Measurements from ENCODE around the gene SLC25A48. TPM values are rescaled to one million over a fixed set of nuclear protein-coding genes. Genes with fewer than 3 reads are reported as not detected.

SLC25A48 gene
- total RNA-seq, 1 donor from 2014 or later = not detected

- peaks cover 27% of the 10 kb centered on the region for H3K27me3 ChIP-seq (ENCODE audit: control insufficient read depth, insufficient read depth, low read length)
- FAIRE-seq = no peak
- H3K4me3 ChIP-seq (ENCODE audit: low read depth, low read length) = no peak overlapping the region
- DNase-seq (ENCODE audit: low read depth) = no peak
- H3K36me3 ChIP-seq (ENCODE audit: control insufficient read depth, insufficient read depth, low read length) = no peaks in the 10 kb centered on the region
- TF ChIP-seq, protein P1, sequence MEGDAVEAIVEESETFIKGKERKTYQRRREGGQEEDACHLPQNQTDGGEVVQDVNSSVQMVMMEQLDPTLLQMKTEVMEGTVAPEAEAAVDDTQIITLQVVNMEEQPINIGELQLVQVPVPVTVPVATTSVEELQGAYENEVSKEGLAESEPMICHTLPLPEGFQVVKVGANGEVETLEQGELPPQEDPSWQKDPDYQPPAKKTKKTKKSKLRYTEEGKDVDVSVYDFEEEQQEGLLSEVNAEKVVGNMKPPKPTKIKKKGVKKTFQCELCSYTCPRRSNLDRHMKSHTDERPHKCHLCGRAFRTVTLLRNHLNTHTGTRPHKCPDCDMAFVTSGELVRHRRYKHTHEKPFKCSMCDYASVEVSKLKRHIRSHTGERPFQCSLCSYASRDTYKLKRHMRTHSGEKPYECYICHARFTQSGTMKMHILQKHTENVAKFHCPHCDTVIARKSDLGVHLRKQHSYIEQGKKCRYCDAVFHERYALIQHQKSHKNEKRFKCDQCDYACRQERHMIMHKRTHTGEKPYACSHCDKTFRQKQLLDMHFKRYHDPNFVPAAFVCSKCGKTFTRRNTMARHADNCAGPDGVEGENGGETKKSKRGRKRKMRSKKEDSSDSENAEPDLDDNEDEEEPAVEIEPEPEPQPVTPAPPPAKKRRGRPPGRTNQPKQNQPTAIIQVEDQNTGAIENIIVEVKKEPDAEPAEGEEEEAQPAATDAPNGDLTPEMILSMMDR (IDR thresholded peaks at IDR 0.05; ENCODE audit: insufficient read depth, low read length, severe bottlenecking) = no peak
Measured at GRCh38 chr5:135830876-135831275, 3.6 kb upstream of the SLC25A48 start.

- FAIRE-seq (no peak), DNase-seq (ENCODE audit: low read depth) (no peak)
- Histone ChIP-seq H3K27me3 (ENCODE audit: control insufficient read depth, insufficient read depth, low read length) (peaks cover 27% of the 10 kb centered on the region), H3K36me3 (ENCODE audit: control insufficient read depth, insufficient read depth, low read length) (no peaks in the 10 kb centered on the region), H3K4me3 (ENCODE audit: low read depth, low read length) (no peak overlapping the region)
- TF ChIP-seq, protein P1 (IDR thresholded peaks at IDR 0.05; ENCODE audit: insufficient read depth, low read length, severe bottlenecking) = no peak
Measured at GRCh38 chr5:135831439-135831838, 3.0 kb upstream of the SLC25A48 start.

- Histone ChIP-seq H3K27me3 (ENCODE audit: control insufficient read depth, insufficient read depth, low read length) (peaks cover 27% of the 10 kb centered on the region), H3K4me3 (ENCODE audit: low read depth, low read length) (no peak overlapping the region), H3K36me3 (ENCODE audit: control insufficient read depth, insufficient read depth, low read length) (no peaks in the 10 kb centered on the region)
- TF ChIP-seq, protein P1 (IDR thresholded peaks at IDR 0.05; ENCODE audit: insufficient read depth, low read length, severe bottlenecking) = no peak
- DNase-seq (ENCODE audit: low read depth) = no peak
- FAIRE-seq = no peak
Measured at GRCh38 chr5:135831851-135832555, 2.5 kb upstream of the SLC25A48 start.

GRCh38 chr5:135832941-135833920 lies 1.2 kb upstream of the SLC25A48 start:
- TF ChIP-seq, protein P1 (IDR thresholded peaks at IDR 0.05; ENCODE audit: insufficient read depth, low read length, severe bottlenecking) = no peak
- no peak for DNase-seq (ENCODE audit: low read depth)
- Histone ChIP-seq H3K27me3 (ENCODE audit: control insufficient read depth, insufficient read depth, low read length) (peaks cover 26% of the 10 kb centered on the region), H3K4me3 (ENCODE audit: low read depth, low read length) (no peak overlapping the region), H3K36me3 (ENCODE audit: control insufficient read depth, insufficient read depth, low read length) (no peaks in the 10 kb centered on the region)
- no peak for FAIRE-seq

DNA sequence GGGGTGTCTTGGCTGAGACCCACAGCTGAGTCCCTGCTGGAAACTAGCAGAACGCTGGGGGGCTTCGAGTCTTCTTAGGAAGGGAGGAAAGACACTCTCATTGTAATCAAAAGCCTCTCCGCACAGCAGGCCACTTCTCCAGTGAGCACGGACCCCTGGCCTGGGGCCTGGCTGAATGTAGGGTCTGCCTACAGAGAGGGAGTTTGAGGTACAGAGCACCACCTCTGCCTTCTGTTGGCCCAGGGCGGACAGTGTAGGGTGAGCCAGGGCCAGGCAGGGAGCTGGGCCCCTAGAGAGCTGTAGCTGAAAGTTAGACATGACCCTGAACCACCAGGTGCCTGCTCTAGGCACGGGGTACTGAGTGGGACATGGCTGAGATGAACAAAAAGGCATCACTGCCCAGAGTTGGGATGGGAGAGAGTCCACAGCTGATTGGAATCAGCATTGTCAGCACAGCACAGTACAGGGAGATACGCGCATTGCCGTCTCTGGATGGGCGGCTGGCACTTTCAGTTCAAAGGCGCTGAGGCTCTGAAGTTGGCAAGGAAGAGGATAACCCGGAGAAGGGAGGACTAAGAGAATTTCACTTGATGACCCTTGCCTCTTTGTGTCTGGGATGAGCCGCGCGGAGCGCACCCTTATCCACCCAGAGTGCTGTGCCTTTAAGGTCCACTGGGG lies 363 bp upstream of the SLC25A48 start:
- FAIRE-seq (no peak), DNase-seq (ENCODE audit: low read depth) (no peak)
- H3K4me3 ChIP-seq (ENCODE audit: low read depth, low read length) = peak overlapping the region; percentile 31
- H3K27me3 ChIP-seq (ENCODE audit: control insufficient read depth, insufficient read depth, low read length) = peaks cover 21% of the 10 kb centered on the region
- no peaks in the 10 kb centered on the region for H3K36me3 ChIP-seq (ENCODE audit: control insufficient read depth, insufficient read depth, low read length)
- TF ChIP-seq, protein P1 (IDR thresholded peaks at IDR 0.05; ENCODE audit: insufficient read depth, low read length, severe bottlenecking) = no peak

All from bronchial epithelial cell (primary cell).